Coronary artery (tissue), 2 donors: ENCODE data around the gene PKN1.

Source experiments
- DNase-seq: peaks from one replicate; pipeline ENCODE4 v3.0.0-alpha.2; 2017; ENCODE audit warnings: low spot score
- H3K27ac ChIP-seq, 2 donors: fragments of 200-600 bp; sonication (generic); one replicate each; pipeline ENCODE4 v1.5.1; 2016 to 2019
- H3K4me3 ChIP-seq: fragments of 200-600 bp; sonication (generic); 2 replicates; pipeline ENCODE4 v1.5.1; 2016; ENCODE audit warnings: mild to moderate bottlenecking, moderate library complexity
- TF ChIP-seq, protein P1 (sequence below): fragments of 200-600 bp; sonication (generic); IDR thresholded peaks from one replicate; pipeline ENCODE4 v1.5.1; 2019; ENCODE audit warnings: antibody characterized with exemption

The PKN1 gene

DNA sequence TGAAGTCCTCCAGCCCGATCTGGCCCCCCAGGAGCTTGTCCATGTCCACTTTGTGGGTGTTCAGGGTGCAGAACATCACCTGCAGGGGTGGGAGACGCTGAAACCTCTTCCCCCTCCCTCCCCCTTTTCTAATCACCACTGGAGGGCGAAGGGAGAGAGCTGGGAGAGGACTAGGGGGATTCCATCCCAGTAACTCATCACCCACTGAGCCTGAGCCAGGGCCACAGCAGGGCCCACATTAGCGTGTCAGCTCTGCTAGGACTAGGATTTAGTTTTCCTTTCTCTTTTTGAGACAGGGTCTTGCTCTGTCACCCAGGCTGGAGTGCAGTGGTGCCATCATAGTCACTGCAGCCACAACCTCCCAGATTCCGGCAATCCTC is 47.6 kb downstream of the PKN1 start:
- DNase-seq: no peak
- TF ChIP-seq, protein P1, sequence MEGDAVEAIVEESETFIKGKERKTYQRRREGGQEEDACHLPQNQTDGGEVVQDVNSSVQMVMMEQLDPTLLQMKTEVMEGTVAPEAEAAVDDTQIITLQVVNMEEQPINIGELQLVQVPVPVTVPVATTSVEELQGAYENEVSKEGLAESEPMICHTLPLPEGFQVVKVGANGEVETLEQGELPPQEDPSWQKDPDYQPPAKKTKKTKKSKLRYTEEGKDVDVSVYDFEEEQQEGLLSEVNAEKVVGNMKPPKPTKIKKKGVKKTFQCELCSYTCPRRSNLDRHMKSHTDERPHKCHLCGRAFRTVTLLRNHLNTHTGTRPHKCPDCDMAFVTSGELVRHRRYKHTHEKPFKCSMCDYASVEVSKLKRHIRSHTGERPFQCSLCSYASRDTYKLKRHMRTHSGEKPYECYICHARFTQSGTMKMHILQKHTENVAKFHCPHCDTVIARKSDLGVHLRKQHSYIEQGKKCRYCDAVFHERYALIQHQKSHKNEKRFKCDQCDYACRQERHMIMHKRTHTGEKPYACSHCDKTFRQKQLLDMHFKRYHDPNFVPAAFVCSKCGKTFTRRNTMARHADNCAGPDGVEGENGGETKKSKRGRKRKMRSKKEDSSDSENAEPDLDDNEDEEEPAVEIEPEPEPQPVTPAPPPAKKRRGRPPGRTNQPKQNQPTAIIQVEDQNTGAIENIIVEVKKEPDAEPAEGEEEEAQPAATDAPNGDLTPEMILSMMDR: no peak
- no peak overlapping the region for H3K4me3 ChIP-seq
- no peak overlapping the region for H3K27ac ChIP-seq

- no peak for DNase-seq
- Histone ChIP-seq H3K27ac (no peak overlapping the region), H3K4me3 (no peak overlapping the region)
- TF ChIP-seq, protein P1: no peak
Observed at GRCh38 chr19:14482172-14482941, 49.3 kb downstream of the PKN1 start.

GRCh38 chr19:14487370-14488125 is 54.4 kb downstream of the PKN1 start:
- TF ChIP-seq, protein P1: no peak
- no peak overlapping the region for H3K27ac ChIP-seq
- no peak for DNase-seq
- H3K4me3 ChIP-seq: no peak overlapping the region

- Histone ChIP-seq H3K27ac (no peak overlapping the region), H3K4me3 (no peak overlapping the region)
- no peak for DNase-seq
- TF ChIP-seq, protein P1: no peak
Observed at GRCh38 chr19:14492756-14493337, 59.7 kb downstream of the PKN1 start.

GRCh38 chr19:14494411-14494810 is 61.3 kb downstream of the PKN1 start:
- Histone ChIP-seq H3K27ac (no peak overlapping the region), H3K4me3 (peak overlapping the region; percentile 85)
- TF ChIP-seq, protein P1: no peak
- no peak for DNase-seq

DNA sequence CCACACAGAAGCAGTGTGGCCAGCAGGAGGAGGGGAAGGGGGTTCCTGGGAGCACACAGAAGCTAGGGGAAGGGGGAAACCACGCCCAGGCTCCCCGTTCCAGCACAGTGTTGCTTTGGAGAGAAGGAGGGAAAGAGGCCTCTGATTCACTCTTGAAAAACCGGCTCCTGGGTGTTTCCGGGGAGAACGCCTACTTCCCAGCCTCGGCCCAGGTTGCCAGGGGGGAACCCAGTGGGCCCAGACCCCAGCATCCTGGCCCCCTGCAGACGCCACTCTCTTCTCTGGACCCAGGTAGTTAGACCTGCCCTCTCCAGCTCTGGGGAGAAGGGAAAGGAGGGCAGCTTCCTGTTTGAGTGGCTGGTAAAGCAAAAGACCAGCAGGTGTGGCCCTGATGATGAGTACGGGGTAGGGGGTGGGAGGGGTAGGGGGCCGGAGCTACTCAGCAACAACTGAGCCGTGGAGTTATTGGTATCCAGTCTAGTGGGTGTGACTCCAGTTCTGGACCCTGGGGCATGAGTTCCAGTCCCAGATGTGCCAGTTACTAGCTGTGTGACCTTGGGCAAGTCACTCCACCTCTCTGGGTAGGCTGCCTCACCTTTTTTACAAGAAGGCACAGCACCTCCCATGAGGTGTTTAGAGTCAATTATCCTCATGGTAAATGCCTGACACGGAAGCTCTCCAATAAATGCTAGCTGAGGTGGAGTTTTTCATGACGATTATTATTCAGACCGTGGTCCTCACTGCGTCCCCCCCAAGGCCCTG is 62.0 kb downstream of the PKN1 start:
- Histone ChIP-seq H3K4me3 (peak overlapping the region; percentile 85), H3K27ac (peak overlapping the region; percentile 35 to 79)
- TF ChIP-seq, protein P1: no peak
- DNase-seq: no peak
